Loucy (cell line): ENCODE results near the gene CYTH1.

ENCODE experiments used
- H2AFZ ChIP-seq: fragments of 200-600 bp; sonication (generic); 2 replicates; pipeline ENCODE4 v1.6.0; 2016; ENCODE audit warnings: antibody characterized with exemption, mild to moderate bottlenecking, low read length, moderate library complexity
- H3F3A ChIP-seq: fragments of 200-600 bp; 2 replicates; pipeline ENCODE4 v1.6.0; 2016; ENCODE audit warnings: antibody characterized with exemption, low read depth, mild to moderate bottlenecking
- H3K27me3 ChIP-seq: fragments of 200-600 bp; sonication (generic); 2 replicates; pipeline ENCODE4 v1.6.1; 2014; ENCODE audit warnings: low read length, mild to moderate bottlenecking; ENCODE audit not compliant: insufficient read depth, poor library complexity, severe bottlenecking
- H3K36me3 ChIP-seq: fragments of 200-600 bp; sonication (generic); 2 replicates; pipeline ENCODE4 v1.6.1; 2016; ENCODE audit warnings: low read length; ENCODE audit not compliant: insufficient read depth
- H3K4me1 ChIP-seq: fragments of 200-600 bp; sonication (generic); 2 replicates; pipeline ENCODE4 v1.5.1; 2014; ENCODE audit warnings: low read length, mild to moderate bottlenecking; ENCODE audit not compliant: insufficient read depth, poor library complexity, severe bottlenecking
- H3K4me2 ChIP-seq: fragments of 200-600 bp; sonication (generic); 2 replicates; pipeline ENCODE4 v1.6.0; 2014; ENCODE audit warnings: antibody characterized with exemption, low read length, low read depth, mild to moderate bottlenecking; ENCODE audit not compliant: poor library complexity, severe bottlenecking
- H3K4me3 ChIP-seq: fragments of 200-600 bp; sonication (generic); 2 replicates; pipeline ENCODE4 v1.5.1; 2014; ENCODE audit warnings: low read length, mild to moderate bottlenecking, mixed read lengths; ENCODE audit not compliant: poor library complexity, severe bottlenecking
- H3K79me2 ChIP-seq: fragments of 200-600 bp; sonication (generic); 2 replicates; pipeline ENCODE4 v1.6.1; 2014; ENCODE audit warnings: low read length; ENCODE audit not compliant: insufficient read depth
- H3K9ac ChIP-seq: fragments of 200-600 bp; sonication (generic); 2 replicates; pipeline ENCODE4 v1.6.0; 2014; ENCODE audit warnings: mild to moderate bottlenecking, low read depth, low read length, moderate library complexity; ENCODE audit not compliant: poor library complexity, severe bottlenecking
- H3K9me2 ChIP-seq: fragments of 200-600 bp; sonication (generic); replicated peaks from 2 replicates; pipeline ENCODE4 v1.6.1; 2016; ENCODE audit warnings: low read depth, low read length, mixed read lengths
- H3K9me3 ChIP-seq: fragments of 200-600 bp; sonication (generic); 2 replicates; pipeline ENCODE4 v1.6.1; 2014; ENCODE audit warnings: mild to moderate bottlenecking, antibody characterized with exemption, low read length, low read depth; ENCODE audit not compliant: insufficient read depth
- H4K20me1 ChIP-seq: fragments of 200-600 bp; sonication (generic); 2 replicates; pipeline ENCODE4 v1.6.0; 2014; ENCODE audit warnings: antibody characterized with exemption, low read length, mild to moderate bottlenecking; ENCODE audit not compliant: insufficient read depth, poor library complexity, severe bottlenecking
- CTCF ChIP-seq: fragments of 200-600 bp; sonication (generic); conservative IDR thresholded peaks from 2 replicates; pipeline ENCODE4 v1.5.1; 2014; ENCODE audit warnings: mild to moderate bottlenecking, antibody characterized with exemption, low read length
- EZH2phosphoT487 ChIP-seq: fragments of 200-600 bp; IDR thresholded peaks from 2 replicates; pipeline ENCODE4 v1.6.1; 2018; ENCODE audit warnings: antibody characterized with exemption, mild to moderate bottlenecking, moderate library complexity, borderline replicate concordance

CYTH1 gene

GRCh38 chr17:78654325-78654724 is 127.7 kb downstream of the CYTH1 start:
- TF ChIP-seq CTCF = no peak
- TF ChIP-seq EZH2phosphoT487 = no peak
- H3K9me3 ChIP-seq = no peaks in the 10 kb centered on the region

GRCh38 chr17:78653382-78653781 is 128.7 kb downstream of the CYTH1 start:
- Histone ChIP-seq H3K9me2 (no peaks in the 10 kb centered on the region), H3K9me3 (no peaks in the 10 kb centered on the region), H2AFZ (no peak overlapping the region), H3K4me1 (peaks cover 3% of the 10 kb centered on the region), H4K20me1 (no peaks in the 10 kb centered on the region), H3F3A (no peaks in the 10 kb centered on the region), H3K9ac (no peak overlapping the region), H3K4me3 (no peak overlapping the region), H3K36me3 (no peaks in the 10 kb centered on the region), H3K4me2 (no peak overlapping the region), H3K27me3 (no peaks in the 10 kb centered on the region), H3K79me2 (no peaks in the 10 kb centered on the region)
- TF ChIP-seq EZH2phosphoT487 = no peak
- no peak for TF ChIP-seq CTCF

More at GRCh38 chr17:78654325-78654724, 127.7 kb downstream of the CYTH1 start:
- Histone ChIP-seq H3K9ac (no peak overlapping the region), H2AFZ (no peak overlapping the region), H3K4me2 (no peak overlapping the region), H3K4me1 (peaks cover 3% of the 10 kb centered on the region), H3K79me2 (no peaks in the 10 kb centered on the region), H3K4me3 (no peak overlapping the region), H3K9me2 (no peaks in the 10 kb centered on the region), H4K20me1 (no peaks in the 10 kb centered on the region), H3F3A (no peaks in the 10 kb centered on the region), H3K36me3 (no peaks in the 10 kb centered on the region), H3K27me3 (no peaks in the 10 kb centered on the region)

- H2AFZ ChIP-seq = no peak overlapping the region
- H3K4me3 ChIP-seq = no peak overlapping the region
- no peaks in the 10 kb centered on the region for H3K9me2 ChIP-seq
- peaks cover 3% of the 10 kb centered on the region for H3K4me1 ChIP-seq
- TF ChIP-seq CTCF (no peak), EZH2phosphoT487 (no peak)
- H3K79me2 ChIP-seq = no peaks in the 10 kb centered on the region
- H3K4me2 ChIP-seq = no peak overlapping the region
- H4K20me1 ChIP-seq = no peaks in the 10 kb centered on the region
- no peaks in the 10 kb centered on the region for H3K27me3 ChIP-seq
- H3K9ac ChIP-seq = no peak overlapping the region
- H3F3A ChIP-seq = no peaks in the 10 kb centered on the region
- H3K9me3 ChIP-seq = no peaks in the 10 kb centered on the region
- no peaks in the 10 kb centered on the region for H3K36me3 ChIP-seq
Measured at GRCh38 chr17:78652913-78653312, 129.2 kb downstream of the CYTH1 start.
